IPS-18a (cell line): ENCODE measurements around the gene RAP1A.

Source experiments
- H3K27ac ChIP-seq: one replicate; pipeline ENCODE4 v1.5.1; 2013; ENCODE audit warnings: low read length
- H3K27me3 ChIP-seq: one replicate; pipeline ENCODE4 v1.6.1; 2013; ENCODE audit warnings: mild to moderate bottlenecking, low read length; ENCODE audit not compliant: control insufficient read depth, insufficient read depth
- H3K36me3 ChIP-seq: one replicate; pipeline ENCODE4 v1.6.1; 2013; ENCODE audit warnings: low read depth, low read length; ENCODE audit not compliant: control insufficient read depth
- H3K4me1 ChIP-seq: one replicate; pipeline ENCODE4 v1.6.1; 2013; ENCODE audit warnings: low read depth, low read length; ENCODE audit not compliant: control insufficient read depth
- H3K4me3 ChIP-seq: one replicate; pipeline ENCODE4 v1.5.1; 2013; ENCODE audit warnings: low read length
- H3K9ac ChIP-seq: one replicate; pipeline ENCODE4 v1.6.1; 2013; ENCODE audit warnings: mild to moderate bottlenecking, low read length, moderate library complexity
- H3K9me3 ChIP-seq: one replicate; pipeline ENCODE4 v1.6.1; 2013; ENCODE audit warnings: low read depth, low read length; ENCODE audit not compliant: control insufficient read depth

Gene RAP1A

DNA sequence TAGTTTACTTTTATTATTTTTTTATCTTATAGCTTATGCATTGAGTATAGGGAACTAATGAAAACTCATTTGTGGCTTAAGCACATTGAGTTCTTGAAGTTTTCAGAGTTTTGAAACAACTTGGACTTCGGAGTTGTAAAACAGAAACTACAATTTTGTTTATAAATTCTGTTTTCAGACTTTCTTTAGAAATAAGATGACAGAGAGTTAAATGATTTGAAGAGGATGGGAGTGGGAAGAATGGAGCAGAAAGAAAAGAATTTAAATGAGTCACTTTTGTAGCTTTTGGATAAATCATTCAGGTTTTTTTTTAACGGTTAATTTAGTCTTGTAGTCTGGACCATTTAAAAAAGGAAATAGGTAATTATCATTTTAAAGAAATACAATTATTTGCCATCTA lies 87.3 kb downstream of the RAP1A start:
- Histone ChIP-seq H3K36me3 (peaks cover 36% of the 10 kb centered on the region), H3K9ac (no peak overlapping the region), H3K4me3 (no peak overlapping the region), H3K27me3 (no peaks in the 10 kb centered on the region), H3K9me3 (no peaks in the 10 kb centered on the region), H3K27ac (no peak overlapping the region), H3K4me1 (no peaks in the 10 kb centered on the region)

- Histone ChIP-seq H3K9me3 (no peaks in the 10 kb centered on the region), H3K27me3 (no peaks in the 10 kb centered on the region), H3K4me1 (no peaks in the 10 kb centered on the region), H3K4me3 (no peak overlapping the region), H3K27ac (no peak overlapping the region), H3K36me3 (peaks cover 36% of the 10 kb centered on the region), H3K9ac (no peak overlapping the region)
These were observed 88.3 kb downstream of the RAP1A start for GRCh38 chr1:111707906-111708305.

DNA sequence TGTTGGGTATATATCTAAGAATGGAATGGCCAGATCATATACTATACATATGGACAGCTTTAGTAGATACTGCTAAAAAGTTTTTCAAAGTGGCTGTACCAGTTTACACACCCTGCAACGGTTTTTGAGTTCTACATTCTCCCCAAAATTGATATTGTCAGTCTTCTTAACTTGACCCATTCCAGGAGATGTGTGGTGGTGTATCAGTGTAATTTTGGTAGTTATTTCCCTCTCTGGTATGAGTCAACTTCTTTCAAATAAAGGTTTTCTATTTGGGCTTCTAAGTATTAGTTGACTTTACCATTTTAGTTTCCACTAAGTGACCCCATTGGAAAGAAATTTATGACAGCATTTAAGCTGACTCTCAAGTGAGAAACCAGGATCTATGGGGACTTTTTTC lies 90.4 kb downstream of the RAP1A start:
- no peak overlapping the region for H3K27ac ChIP-seq
- peaks cover 19% of the 10 kb centered on the region for H3K36me3 ChIP-seq
- H3K9ac ChIP-seq = no peak overlapping the region
- H3K4me3 ChIP-seq = no peak overlapping the region
- H3K27me3 ChIP-seq = no peaks in the 10 kb centered on the region
- H3K4me1 ChIP-seq = no peaks in the 10 kb centered on the region
- no peaks in the 10 kb centered on the region for H3K9me3 ChIP-seq

DNA sequence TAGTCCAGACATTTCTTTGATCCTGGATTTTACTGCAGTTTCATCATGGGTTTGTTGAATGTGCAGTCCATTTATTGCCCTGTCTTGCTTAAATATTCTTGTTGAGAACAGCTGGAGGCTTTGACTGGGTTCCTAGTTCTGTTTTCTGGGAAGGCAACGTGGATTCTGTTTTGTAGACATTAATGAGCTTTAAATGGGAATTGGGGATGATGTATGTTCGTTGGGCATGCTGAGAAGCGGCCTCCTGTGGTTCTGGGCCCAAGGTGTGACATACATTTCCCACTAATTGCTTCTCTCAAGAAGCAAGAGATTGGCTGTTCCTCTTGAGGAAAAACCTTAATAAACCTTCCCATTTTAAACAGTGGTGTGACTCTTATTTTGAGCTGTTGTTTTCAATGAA lies 96.7 kb downstream of the RAP1A start:
- Histone ChIP-seq H3K4me3 (no peak overlapping the region), H3K27ac (no peak overlapping the region), H3K9me3 (no peaks in the 10 kb centered on the region), H3K27me3 (no peaks in the 10 kb centered on the region), H3K36me3 (no peaks in the 10 kb centered on the region), H3K4me1 (peaks cover 14% of the 10 kb centered on the region), H3K9ac (no peak overlapping the region)

DNA sequence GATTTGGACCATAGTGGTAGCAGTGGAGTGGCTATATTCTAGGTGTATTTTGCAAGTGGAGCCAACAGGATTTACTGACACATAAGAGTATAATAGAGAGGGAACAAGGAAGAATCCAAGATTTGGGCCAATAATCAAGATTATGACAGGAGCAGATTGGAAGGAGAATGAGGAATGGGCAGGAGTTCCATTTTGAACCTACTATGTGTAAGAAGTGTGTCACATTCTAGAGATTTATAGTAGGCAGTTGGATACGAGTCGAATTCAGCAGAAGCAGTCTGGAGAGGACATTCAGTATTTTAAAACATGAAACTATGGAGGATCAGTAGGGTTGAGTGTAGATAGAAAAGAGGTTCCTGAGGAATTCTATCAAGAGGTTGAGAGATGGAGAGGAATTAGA lies 97.9 kb downstream of the RAP1A start:
- H3K27ac ChIP-seq = no peak overlapping the region
- no peak overlapping the region for H3K9ac ChIP-seq
- H3K36me3 ChIP-seq = no peaks in the 10 kb centered on the region
- no peak overlapping the region for H3K4me3 ChIP-seq
- peaks cover 14% of the 10 kb centered on the region for H3K4me1 ChIP-seq
- H3K9me3 ChIP-seq = no peaks in the 10 kb centered on the region
- H3K27me3 ChIP-seq = no peaks in the 10 kb centered on the region

GRCh38 chr1:111719135-111719534 lies 99.5 kb downstream of the RAP1A start:
- H3K27me3 ChIP-seq = no peaks in the 10 kb centered on the region
- H3K4me3 ChIP-seq = no peak overlapping the region
- H3K9me3 ChIP-seq = no peaks in the 10 kb centered on the region

GRCh38 chr1:111719674-111720132 lies 100.1 kb downstream of the RAP1A start:
- no peak overlapping the region for H3K27ac ChIP-seq
- H3K9me3 ChIP-seq = no peaks in the 10 kb centered on the region
- H3K4me3 ChIP-seq = no peak overlapping the region
- H3K9ac ChIP-seq = no peak overlapping the region
- peaks cover 14% of the 10 kb centered on the region for H3K4me1 ChIP-seq
- no peaks in the 10 kb centered on the region for H3K27me3 ChIP-seq
- H3K36me3 ChIP-seq = no peaks in the 10 kb centered on the region

More at GRCh38 chr1:111719135-111719534, 99.5 kb downstream of the RAP1A start:
- peaks cover 14% of the 10 kb centered on the region for H3K4me1 ChIP-seq
- no peak overlapping the region for H3K9ac ChIP-seq
- H3K27ac ChIP-seq = no peak overlapping the region
- no peaks in the 10 kb centered on the region for H3K36me3 ChIP-seq

GRCh38 chr1:111720274-111720976 lies 100.8 kb downstream of the RAP1A start:
- H3K4me3 ChIP-seq = no peak overlapping the region
- no peaks in the 10 kb centered on the region for H3K36me3 ChIP-seq
- no peaks in the 10 kb centered on the region for H3K9me3 ChIP-seq
- no peak overlapping the region for H3K9ac ChIP-seq
- H3K27me3 ChIP-seq = no peaks in the 10 kb centered on the region
- H3K27ac ChIP-seq = no peak overlapping the region
- H3K4me1 ChIP-seq = peaks cover 14% of the 10 kb centered on the region

- no peak overlapping the region for H3K27ac ChIP-seq
- H3K36me3 ChIP-seq = no peaks in the 10 kb centered on the region
- H3K27me3 ChIP-seq = no peaks in the 10 kb centered on the region
- H3K9me3 ChIP-seq = no peaks in the 10 kb centered on the region
- no peak overlapping the region for H3K9ac ChIP-seq
- H3K4me3 ChIP-seq = no peak overlapping the region
- H3K4me1 ChIP-seq = peaks cover 14% of the 10 kb centered on the region
These were observed 101.6 kb downstream of the RAP1A start for GRCh38 chr1:111720977-111721786.

DNA sequence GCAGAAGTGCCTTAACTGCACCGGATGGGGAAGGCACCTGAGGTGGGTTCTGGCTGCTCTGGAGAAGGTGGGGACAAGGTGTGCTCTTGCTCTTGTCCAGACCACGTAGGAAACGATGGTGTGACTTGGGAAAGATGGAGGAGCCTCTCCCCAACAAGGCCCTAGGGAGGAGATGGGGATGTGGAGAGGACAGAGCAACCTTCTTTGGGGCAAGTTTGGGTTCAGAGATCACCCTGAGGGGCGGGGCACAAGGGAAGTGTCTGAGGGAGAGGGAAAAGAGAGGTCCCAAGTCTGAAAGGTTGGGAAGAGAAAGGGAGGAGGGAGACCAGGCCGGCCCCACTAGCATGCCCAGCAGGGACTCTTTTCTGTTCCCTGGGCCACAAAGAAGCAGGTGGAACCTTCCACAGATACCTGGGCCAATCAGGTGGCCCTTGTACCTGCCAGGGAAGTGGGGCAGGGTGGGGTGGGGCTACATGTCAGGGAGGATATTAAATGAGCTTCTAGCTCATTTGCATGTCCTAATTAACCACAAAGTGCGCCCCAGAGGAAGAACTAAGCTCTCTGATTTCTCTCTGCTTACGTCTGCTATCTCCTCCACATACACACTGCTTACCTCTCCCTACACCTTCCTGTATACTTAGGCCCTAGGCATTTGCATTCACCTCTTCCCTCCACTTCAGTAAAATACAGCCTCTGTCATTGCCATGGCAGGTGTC lies 103.7 kb downstream of the RAP1A start:
- Histone ChIP-seq H3K9me3 (no peaks in the 10 kb centered on the region), H3K36me3 (no peaks in the 10 kb centered on the region), H3K4me3 (no peak overlapping the region), H3K4me1 (peaks cover 14% of the 10 kb centered on the region), H3K27ac (no peak overlapping the region), H3K9ac (no peak overlapping the region), H3K27me3 (no peaks in the 10 kb centered on the region)

DNA sequence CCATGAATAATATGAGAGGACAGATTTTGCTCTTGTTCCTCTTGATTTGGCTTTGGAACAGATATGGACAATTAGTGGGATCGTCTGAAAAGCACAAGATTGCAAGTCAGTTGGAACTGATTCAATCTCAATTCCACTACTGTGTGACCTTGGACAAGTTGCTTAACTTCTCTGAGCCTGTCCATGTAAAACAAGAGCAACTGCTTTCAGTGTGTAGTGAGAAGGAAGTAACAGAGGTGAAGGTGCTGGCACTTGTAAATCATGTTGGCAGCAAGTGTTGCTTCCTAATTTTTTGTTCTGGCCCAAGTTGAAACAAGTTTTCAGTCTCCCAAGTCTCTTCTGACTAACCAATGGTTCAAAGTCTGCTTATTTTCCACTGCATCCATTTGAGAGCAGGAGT lies 104.3 kb downstream of the RAP1A start:
- H3K36me3 ChIP-seq = no peaks in the 10 kb centered on the region
- H3K4me1 ChIP-seq = peaks cover 14% of the 10 kb centered on the region
- no peak overlapping the region for H3K4me3 ChIP-seq
- H3K9ac ChIP-seq = no peak overlapping the region
- H3K9me3 ChIP-seq = no peaks in the 10 kb centered on the region
- H3K27me3 ChIP-seq = no peaks in the 10 kb centered on the region
- H3K27ac ChIP-seq = no peak overlapping the region
